LNCaP clone FGC (cell line): ENCODE data around the gene GIPC1.
"Not testable (repeated sequence)": the region's sequence is repeated elsewhere in the genome, so short reads cannot be mapped to it uniquely, and the experiment has no call there.

ENCODE experiments used
- DNase-seq: peaks from one replicate; pipeline ENCODE4 v3.0.0-alpha.2; 2011; ENCODE audit warnings: low read depth
- H3K4me3 ChIP-seq: 2 replicates; pipeline ENCODE4 v1.5.1; 2011; ENCODE audit warnings: mild to moderate bottlenecking, low read depth, low read length, control low read depth
- CTCF ChIP-seq: IDR thresholded peaks from 2 replicates; pipeline ENCODE4 v1.5.1; 2012; ENCODE audit warnings: mild to moderate bottlenecking; ENCODE audit not compliant: control insufficient read depth, insufficient read depth; ENCODE audit errors: extremely low read depth

The GIPC1 gene

DNA sequence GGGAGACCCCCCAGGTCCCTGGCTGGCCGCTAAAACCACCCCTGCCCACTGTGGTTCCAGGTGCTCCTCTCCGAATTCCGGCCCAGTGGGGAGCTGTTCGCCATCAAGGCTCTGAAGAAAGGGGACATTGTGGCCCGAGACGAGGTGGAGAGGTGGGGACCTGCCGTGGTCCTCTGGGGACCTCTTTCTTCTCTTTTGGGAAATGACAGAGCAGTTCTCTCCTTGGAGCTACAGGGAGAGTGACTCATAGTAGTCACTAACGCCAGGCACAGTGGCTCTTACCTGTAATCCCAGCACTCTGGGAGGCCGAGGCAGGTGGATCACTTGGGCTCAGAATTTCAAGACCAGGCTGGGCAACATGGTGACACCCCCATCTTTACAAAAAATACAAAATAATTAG is 28.1 kb downstream of the GIPC1 start:
- DNase-seq: no peak
- H3K4me3 ChIP-seq: no peak overlapping the region
- TF ChIP-seq CTCF: no peak

DNA sequence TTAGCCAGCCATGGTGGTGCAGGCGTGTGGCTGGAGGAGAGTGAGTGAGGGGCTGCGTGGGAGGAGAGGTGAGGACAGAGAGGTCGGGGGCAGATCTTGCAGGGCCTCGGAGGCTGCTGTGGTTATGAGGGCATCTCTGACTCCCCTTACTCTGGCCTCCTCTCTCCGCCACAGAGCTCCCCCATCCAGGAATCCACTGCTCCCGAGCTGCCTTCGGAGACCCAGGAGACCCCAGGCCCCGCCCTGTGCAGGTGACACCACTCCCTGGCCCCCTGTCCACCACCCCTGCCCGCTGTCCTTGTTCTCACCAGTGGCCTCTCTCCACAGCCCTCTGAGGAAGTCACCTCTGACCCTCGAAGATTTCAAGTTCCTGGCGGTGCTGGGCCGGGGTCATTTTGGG is 28.5 kb downstream of the GIPC1 start:
- H3K4me3 ChIP-seq: no peak overlapping the region
- DNase-seq: no peak
- no peak for TF ChIP-seq CTCF

- H3K4me3 ChIP-seq: no peak overlapping the region
- no peak for DNase-seq
- TF ChIP-seq CTCF: no peak
Observed at GRCh38 chr19:14463747-14464146, 32.2 kb downstream of the GIPC1 start.

DNA sequence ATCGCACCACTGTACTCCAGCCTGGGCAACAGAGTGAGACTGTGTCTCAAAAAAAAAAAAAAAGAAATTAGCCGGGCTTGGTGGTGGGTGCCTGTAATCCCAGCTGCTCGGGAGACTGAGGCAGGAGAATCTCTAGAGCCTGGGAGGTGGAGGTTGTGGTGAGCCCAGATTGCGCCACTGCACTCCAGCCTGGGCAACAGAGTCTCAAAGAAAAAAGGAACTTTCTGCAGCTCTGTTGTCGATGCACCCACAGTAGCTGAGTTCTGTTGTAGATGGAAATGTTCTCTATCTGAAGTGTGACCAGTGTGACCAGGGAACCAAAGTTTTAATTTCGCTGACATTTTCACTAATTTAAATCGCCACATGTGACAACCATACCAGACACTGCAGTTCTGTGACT is 33.5 kb downstream of the GIPC1 start:
- not testable (repeated sequence) for DNase-seq, H3K4me3 ChIP-seq

DNA sequence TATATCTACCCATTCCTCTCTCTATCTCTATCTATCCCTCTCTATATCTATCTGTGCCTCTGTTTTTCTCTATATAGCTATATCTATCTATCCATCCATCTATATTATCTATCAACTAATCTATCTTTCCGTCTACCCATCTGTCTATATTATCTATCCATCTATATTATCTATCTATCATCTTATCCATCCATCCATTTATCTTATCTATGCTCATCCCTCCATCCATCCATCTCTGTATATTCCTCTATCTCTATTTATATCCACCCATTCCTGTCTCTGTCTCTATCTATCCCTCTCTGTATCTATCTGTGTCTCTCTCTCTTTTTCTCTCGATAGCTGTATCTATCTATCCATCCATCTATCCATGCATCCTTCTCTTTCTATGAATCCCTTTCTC is 35.0 kb downstream of the GIPC1 start:
- DNase-seq: no peak
- no peak overlapping the region for H3K4me3 ChIP-seq
- TF ChIP-seq CTCF: no peak

- no peak overlapping the region for H3K4me3 ChIP-seq
- no peak for TF ChIP-seq CTCF
- no peak for DNase-seq
Observed at GRCh38 chr19:14459703-14460102, 36.2 kb downstream of the GIPC1 start.

DNA sequence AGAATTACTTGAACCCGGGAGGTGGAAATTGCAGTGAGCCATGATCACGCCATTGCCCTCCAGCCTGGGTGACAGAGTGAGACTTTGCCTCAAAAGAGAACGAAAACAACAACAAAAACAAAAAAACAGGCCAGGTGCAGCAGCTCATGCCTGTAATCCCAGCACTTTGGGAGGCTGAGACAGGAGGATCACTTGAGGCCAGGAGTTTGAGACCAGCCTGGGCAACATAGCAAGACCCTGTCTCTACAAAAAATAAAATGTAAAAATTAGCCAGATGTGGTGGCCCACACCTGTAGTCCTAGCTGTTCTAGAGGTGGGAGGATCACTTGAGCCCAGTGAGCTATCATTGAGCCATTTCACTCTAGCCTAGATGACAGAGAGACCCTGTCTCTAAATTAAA is 43.6 kb downstream of the GIPC1 start:
- H3K4me3 ChIP-seq, DNase-seq: not testable (repeated sequence)

DNA sequence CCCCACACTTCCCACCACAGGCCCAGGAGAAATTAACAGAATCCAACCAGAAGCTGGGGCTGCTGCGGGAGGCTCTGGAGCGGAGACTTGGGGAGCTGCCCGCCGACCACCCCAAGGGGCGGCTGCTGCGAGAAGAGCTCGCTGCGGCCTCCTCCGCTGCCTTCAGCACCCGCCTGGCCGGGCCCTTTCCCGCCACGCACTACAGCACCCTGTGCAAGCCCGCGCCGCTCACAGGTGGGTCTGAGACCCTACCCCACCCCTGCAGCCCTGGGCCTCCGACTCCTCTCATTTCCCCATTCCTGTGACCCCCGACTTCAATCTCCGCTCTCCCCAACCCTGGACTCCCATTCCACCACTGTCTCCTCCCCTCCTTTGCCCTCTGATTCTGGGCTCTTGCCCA is 45.1 kb downstream of the GIPC1 start:
- H3K4me3 ChIP-seq: no peak overlapping the region
- no peak for TF ChIP-seq CTCF
- DNase-seq: no peak
